ENCODE data around the gene FLNB. TPM values are rescaled to one million over a fixed set of nuclear protein-coding genes. Genes with fewer than 3 reads are reported as not detected.
A peak's percentile ranks its signal among the peaks of the same experiment; 100 is the strongest.

Gene FLNB
- total and polyA plus RNA-seq, 2 of the 13 experiments (the other 11 are each of a cell fraction or from before 2014, with no cell fraction given), result 106 to 130 TPM

GRCh38 chr3:58175437-58176184 lies 167.4 kb downstream of the FLNB start (continued):
- TF ChIP-seq SIX4 (CRISPR knock-in tag; IDR thresholded peaks at IDR 0.05) (peak; percentile 63), AHR (CRISPR knock-in tag; IDR thresholded peaks at IDR 0.05) (no peak), RNF219 (CRISPR knock-in tag; IDR thresholded peaks at IDR 0.05) (no peak), GATA4 (IDR thresholded peaks at IDR 0.05; ENCODE audit: borderline replicate concordance, low read depth) (peak; percentile 94), SIN3B (IDR thresholded peaks at IDR 0.05; ENCODE audit: low read length) (no peak), ZBTB33 (CRISPR knock-in tag; IDR thresholded peaks at IDR 0.05) (peak; percentile 42), SNAI1 (CRISPR knock-in tag; IDR thresholded peaks at IDR 0.05; ENCODE audit: borderline replicate concordance) (no peak), ZNF143 (CRISPR knock-in tag; IDR thresholded peaks at IDR 0.05) (no peak), RAD51 (IDR thresholded peaks at IDR 0.05; ENCODE audit: borderline replicate concordance) (peak; percentile 21; the same call in 1 of the 2 replicates), ZEB1 (IDR thresholded peaks at IDR 0.05; ENCODE audit: insufficient replicate concordance, low read depth) (peak; percentile 72), MATR3 (CRISPR knock-in tag; IDR thresholded peaks at IDR 0.05) (no peak), GFI1 (CRISPR knock-in tag; IDR thresholded peaks at IDR 0.05; ENCODE audit: borderline replicate concordance) (peak; percentile 86), ZBTB42 (CRISPR knock-in tag; IDR thresholded peaks at IDR 0.05) (no peak), CBX2 (IDR thresholded peaks at IDR 0.05; ENCODE audit: low read depth, low read length) (no peak), CBX2 (CRISPR knock-in tag; IDR thresholded peaks at IDR 0.05; ENCODE audit: low read depth) (no peak), ZNF34 (CRISPR knock-in tag; IDR thresholded peaks at IDR 0.05; ENCODE audit: borderline replicate concordance) (no peak), ZNF724P (CRISPR knock-in tag; IDR thresholded peaks at IDR 0.05; ENCODE audit: borderline replicate concordance) (peak; percentile 50; the same call in 1 of the 2 replicates), RBM39 (IDR thresholded peaks at IDR 0.05; ENCODE audit: low read depth, low read length, poor library complexity, severe bottlenecking) (no peak), HNRNPK (IDR thresholded peaks at IDR 0.05; ENCODE audit: low read depth, low read length, poor library complexity, severe bottlenecking) (no peak), TBX2 (CRISPR knock-in tag; IDR thresholded peaks at IDR 0.05; ENCODE audit: borderline replicate concordance) (peak; percentile 91), SSRP1 (CRISPR knock-in tag; IDR thresholded peaks at IDR 0.05) (no peak), ZNF773 (CRISPR knock-in tag; IDR thresholded peaks at IDR 0.05; ENCODE audit: borderline replicate concordance) (no peak), SIN3A (IDR thresholded peaks at IDR 0.05; ENCODE audit: borderline replicate concordance, low read depth, low read length) (no peak), E2F1 (CRISPR knock-in tag; IDR thresholded peaks at IDR 0.05) (no peak), ZNF639 (CRISPR knock-in tag; conservative IDR thresholded peaks at IDR 0.05) (peak; percentile 69; the same call in 1 of the 2 replicates)
